Progenitor cell of endocrine pancreas (in vitro differentiated cells): ENCODE measurements around the gene SIPA1. TPM values are rescaled to one million over a fixed set of nuclear protein-coding genes. Genes with fewer than 3 reads are reported as not detected.
"Not testable (repeated sequence)": the region's sequence is repeated elsewhere in the genome, so short reads cannot be mapped to it uniquely, and the experiment has no call there.

Experiments
- DNase-seq: peaks from one replicate; pipeline ENCODE4 v3.0.0; 2021; ENCODE audit warnings: low spot score; ENCODE audit not compliant: unreplicated experiment
- H3K27ac Mint-ChIP-seq: 2 replicates; pipeline ENCODE4 v1.8.0; 2021; ENCODE audit warnings: mild to moderate bottlenecking, moderate library complexity, mixed read lengths
- H3K27me3 Mint-ChIP-seq: 2 replicates; pipeline ENCODE4 v1.8.0; 2021; ENCODE audit warnings: mixed read lengths
- H3K36me3 Mint-ChIP-seq: 2 replicates; pipeline ENCODE4 v1.8.0; 2022; ENCODE audit warnings: mixed read lengths; ENCODE audit not compliant: insufficient read depth
- H3K4me1 Mint-ChIP-seq: 2 replicates; pipeline ENCODE4 v1.8.0; 2021; ENCODE audit warnings: low read depth, mixed read lengths
- H3K4me3 Mint-ChIP-seq: 2 replicates; pipeline ENCODE4 v1.8.0; 2021; ENCODE audit warnings: low read depth, mild to moderate bottlenecking, moderate library complexity, mixed read lengths
- H3K9me3 Mint-ChIP-seq: 2 replicates; pipeline ENCODE4 v1.8.0; 2021; ENCODE audit warnings: low read depth, mixed read lengths
- CTCF ChIP-seq: fragments of 200-600 bp; sonication (generic); IDR thresholded peaks from one replicate; pipeline ENCODE4 v1.5.0; 2021; ENCODE audit warnings: antibody characterized with exemption, mild to moderate bottlenecking; ENCODE audit not compliant: unreplicated experiment
- total RNA-seq: library from RNA; stranded (reverse); gene quantifications from 2 replicates; pipeline ENCODE4 v1.2.1, GENCODE V29; 2021

The SIPA1 gene
- total RNA-seq, 1 donor from 2014 or later, result 19.5 TPM

DNA sequence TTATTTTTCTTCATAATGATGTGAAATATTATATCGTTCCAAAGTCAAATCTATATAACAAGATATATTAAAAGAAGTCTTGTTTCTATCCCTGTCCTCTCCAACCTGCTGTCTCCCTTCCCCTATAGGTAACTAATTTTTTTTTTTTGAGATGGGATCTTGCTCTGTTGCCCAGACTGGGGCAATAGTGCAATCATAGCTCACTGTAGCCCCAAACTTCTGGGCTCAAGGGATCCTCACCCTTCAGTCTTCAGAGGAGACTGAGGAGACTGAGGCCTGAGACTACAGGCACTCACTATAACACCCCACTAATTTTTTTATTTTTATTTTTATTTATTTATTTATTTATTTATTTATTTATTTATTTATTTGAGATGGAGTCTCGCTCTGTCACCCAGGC, 35.1 kb downstream of the SIPA1 start:
- H3K27me3 Mint-ChIP-seq, result no peaks in the 10 kb centered on the region
- no peak for TF ChIP-seq CTCF
- no peak for DNase-seq
- no peaks in the 10 kb centered on the region for H3K4me1 Mint-ChIP-seq
- H3K9me3 Mint-ChIP-seq, result no peaks in the 10 kb centered on the region
- H3K36me3 Mint-ChIP-seq, result no peaks in the 10 kb centered on the region
- H3K27ac Mint-ChIP-seq, result no peak overlapping the region
- H3K4me3 Mint-ChIP-seq, result no peak overlapping the region

DNA sequence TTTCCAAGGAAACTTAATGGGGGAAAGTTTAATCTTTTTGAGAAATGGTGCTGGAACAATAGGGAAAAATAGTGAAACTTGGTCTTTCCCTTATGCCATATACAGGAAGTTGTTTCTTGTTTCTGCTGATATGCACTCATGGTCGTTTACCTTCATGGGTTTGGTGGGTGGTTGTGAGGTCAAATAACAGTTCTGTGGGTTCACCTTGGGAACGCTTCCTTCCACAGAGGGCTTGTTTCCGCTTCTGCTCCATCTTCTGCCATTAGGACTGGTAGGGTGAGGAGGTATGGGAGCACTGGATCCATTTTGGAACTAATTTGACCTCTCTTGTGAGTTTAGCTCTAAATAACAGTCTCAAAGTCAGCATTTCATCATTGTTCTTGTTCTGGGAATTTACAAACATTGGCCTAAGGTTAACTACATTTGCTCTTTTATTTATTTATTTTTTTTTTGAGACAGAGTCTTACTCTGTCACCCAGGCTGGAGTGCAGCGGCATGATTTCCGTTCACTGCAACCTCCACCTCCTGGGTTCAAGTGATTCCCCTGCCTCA, 42.4 kb downstream of the SIPA1 start:
- TF ChIP-seq CTCF, result no peak
- Mint-ChIP-seq H3K4me1 (no peaks in the 10 kb centered on the region), H3K27me3 (peaks cover 4% of the 10 kb centered on the region), H3K4me3 (no peak overlapping the region), H3K36me3 (no peaks in the 10 kb centered on the region), H3K27ac (no peak overlapping the region), H3K9me3 (no peaks in the 10 kb centered on the region)
- DNase-seq, result no peak

DNA sequence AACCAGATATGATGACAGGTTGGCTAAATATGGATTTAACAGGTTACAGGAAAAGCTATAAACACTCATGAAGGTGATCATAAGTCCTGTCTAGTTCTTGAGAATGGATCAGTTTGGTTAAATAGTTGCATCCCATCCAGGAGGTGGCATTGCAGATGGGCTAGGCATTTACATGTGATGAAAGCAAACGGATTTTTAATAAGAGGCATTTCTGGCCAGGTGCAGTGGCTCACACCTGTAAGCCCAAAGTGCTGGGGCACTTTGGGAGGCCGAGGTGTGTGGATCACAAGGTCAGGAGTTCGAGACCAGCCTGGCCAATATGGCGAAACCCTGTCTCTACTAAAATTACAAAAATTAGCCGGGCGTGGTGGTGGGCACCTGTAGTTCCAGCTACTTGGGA, 45.6 kb downstream of the SIPA1 start:
- H3K4me3 Mint-ChIP-seq, H3K36me3 Mint-ChIP-seq, H3K27ac Mint-ChIP-seq, H3K27me3 Mint-ChIP-seq, DNase-seq, H3K9me3 Mint-ChIP-seq, H3K4me1 Mint-ChIP-seq: not testable (repeated sequence)

DNA sequence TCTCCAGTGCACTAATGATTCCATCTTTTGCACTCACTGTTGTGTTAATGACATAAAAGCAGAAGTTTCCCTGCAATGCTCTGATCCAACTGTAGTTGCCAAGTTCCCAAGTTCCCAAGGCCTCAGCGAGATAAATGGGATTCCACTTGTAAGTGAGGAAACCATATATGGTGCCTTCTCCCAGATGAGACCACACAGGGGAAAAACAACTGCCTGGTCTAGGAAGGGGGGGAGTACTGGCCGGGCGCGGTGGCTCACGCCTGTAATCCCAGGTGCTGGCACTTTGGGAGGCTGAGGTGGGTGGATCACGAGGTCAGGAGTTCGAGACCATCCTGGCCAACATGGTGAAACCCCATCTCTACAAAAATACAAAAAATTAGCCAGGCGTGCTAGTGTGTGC, 48.1 kb downstream of the SIPA1 start:
- no peaks in the 10 kb centered on the region for H3K9me3 Mint-ChIP-seq
- peaks cover 2% of the 10 kb centered on the region for H3K4me1 Mint-ChIP-seq
- H3K27ac Mint-ChIP-seq, result no peak overlapping the region
- H3K27me3 Mint-ChIP-seq, result peaks cover 4% of the 10 kb centered on the region
- H3K36me3 Mint-ChIP-seq, result no peaks in the 10 kb centered on the region
- no peak for DNase-seq
- H3K4me3 Mint-ChIP-seq, result no peak overlapping the region
- TF ChIP-seq CTCF, result no peak

GRCh38 chr11:65691847-65692246, 53.9 kb downstream of the SIPA1 start:
- not testable (repeated sequence) for H3K4me1 Mint-ChIP-seq, DNase-seq, H3K9me3 Mint-ChIP-seq, H3K36me3 Mint-ChIP-seq, H3K4me3 Mint-ChIP-seq, H3K27ac Mint-ChIP-seq, H3K27me3 Mint-ChIP-seq

DNA sequence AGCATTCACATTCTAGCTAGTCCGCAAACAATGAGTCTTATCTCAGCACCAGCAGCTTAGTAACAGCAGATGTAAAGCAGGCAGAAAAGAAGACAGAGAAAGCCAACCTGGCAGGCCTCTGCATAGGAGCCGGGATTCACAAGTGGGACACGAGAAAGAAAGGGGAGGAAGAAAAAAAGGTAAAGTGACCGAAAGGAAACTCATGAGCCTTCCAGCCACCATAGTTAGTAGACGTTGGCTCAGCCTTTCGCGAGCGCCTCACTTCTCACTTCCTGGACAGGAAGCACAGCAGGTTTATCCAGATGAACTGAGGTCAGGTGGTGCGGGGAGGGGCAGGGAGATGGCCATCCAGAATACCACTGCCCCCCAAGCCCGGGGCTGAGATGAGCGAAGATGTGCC, 54.5 kb downstream of the SIPA1 start:
- H3K27ac Mint-ChIP-seq, result peak overlapping the region; percentile 91
- H3K4me3 Mint-ChIP-seq, result no peak overlapping the region

More for the DNA sequence above, 54.5 kb downstream of the SIPA1 start:
- Mint-ChIP-seq H3K4me1 (peaks cover 7% of the 10 kb centered on the region), H3K36me3 (no peaks in the 10 kb centered on the region), H3K27me3 (peaks cover 3% of the 10 kb centered on the region), H3K9me3 (no peaks in the 10 kb centered on the region)
- no peak for DNase-seq
- no peak for TF ChIP-seq CTCF
